Activated T-cell treated with anti-CD3 and anti-CD28 coated beads for 4 hours (primary cell): Measurements from ENCODE around the gene THAP4.

Experiments used
- DNase-seq: peaks from one replicate; pipeline ENCODE4 v3.0.0-alpha.2; 2020

Gene THAP4

DNA sequence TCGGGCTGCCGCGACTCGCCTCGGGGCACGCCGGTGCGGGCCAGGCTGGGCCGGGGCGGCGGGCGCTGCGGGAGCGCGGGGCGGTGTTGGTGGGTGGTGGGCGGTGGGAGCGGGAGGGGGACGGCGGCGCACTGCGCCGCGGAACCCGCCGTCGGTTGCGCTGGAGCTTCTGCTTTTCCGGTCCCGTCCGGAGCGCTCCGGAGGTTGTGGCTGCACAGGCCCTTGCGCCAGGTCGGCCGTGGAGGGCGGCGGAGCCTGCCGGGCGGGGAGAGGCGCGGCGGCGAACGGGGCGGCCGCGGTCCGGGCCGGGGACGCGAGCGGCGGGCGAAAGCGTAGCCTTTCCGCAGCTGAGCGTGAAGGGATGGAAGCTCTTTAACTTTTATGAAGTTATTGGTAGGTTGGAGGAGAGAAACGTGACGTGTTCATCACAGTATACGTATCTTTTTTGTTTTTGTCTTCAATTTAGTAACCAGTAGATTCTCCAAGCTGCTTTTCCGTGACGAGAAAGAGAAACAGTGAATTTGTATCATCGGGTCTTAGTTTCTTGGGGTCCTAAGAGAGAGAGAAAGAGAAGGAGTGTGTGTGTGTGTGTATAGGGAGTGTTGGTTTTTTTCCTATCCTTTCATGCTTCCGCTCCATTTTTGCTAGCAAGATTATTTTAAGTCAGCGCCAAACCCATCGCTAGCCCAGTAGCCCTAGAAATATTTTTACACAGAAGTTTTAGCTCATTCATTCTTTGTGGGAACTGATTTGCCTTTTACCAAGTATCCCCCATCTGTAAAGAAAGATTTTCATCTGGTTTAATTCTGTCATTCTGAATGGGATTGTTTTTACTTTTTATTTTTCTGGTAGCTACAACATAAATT is 1.1 kb upstream of the THAP4 start:
- peak; percentile 34 for DNase-seq

DNA sequence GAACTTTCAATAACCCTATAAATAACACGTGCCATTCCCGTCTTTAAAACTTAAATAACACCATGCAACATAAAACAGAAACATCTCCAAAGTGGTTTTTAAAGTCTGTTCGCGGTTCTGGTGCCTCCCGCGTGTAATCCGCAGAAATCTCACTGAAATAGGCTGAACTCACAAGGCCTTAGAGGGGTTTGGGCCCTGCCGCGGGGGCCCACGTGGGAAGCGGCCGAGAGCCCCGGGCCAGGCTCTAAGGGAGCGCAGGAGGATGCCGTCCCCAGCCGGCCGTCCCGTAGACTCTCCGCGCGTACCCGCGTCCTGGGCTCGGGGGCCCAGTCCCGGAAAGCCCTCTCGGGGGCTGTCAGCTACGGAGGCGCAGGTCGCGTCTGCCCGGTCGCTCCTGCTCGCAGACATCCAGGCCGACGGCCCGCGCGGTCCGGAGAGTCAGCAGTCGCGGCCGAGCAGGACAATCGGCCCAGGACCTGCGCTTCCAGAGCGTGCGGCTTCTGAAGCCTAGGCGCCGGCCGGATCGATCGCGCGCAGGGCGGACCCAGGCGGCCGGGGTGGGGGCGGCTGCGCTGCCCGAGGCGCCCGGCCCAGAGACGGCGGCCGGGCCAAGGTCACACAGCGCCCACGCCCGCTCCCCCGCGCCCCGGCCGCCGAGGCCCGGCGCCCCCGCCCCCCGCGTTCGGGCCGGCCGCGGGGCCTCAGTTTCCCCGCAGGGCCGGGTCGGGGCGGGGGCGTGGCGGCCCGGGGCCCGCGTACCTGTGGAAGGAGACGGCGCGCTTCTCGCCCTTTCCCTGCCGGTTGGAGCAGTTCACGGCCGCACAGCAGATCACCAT is 558 bp downstream of the THAP4 start:
- peak; percentile 12 for DNase-seq

DNA sequence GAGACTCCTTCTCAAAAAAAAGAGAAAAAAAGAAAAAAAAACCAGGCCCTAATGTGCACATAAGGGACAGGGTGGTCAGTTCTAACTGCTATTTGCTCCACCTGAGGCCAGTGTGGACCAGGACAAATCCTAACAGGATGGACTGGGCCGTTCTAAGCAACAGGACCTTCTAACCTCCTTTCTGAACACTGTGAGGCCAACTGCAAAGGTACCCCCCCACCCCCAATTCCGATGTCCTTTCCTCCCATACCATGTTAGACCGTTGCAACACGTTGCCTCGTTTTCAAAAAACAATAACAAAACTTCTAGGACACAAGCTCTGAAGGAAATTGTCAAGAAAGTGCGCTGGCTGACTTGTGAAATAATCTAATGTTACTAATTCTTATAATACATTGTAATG is 1.2 kb downstream of the THAP4 start:
- DNase-seq, result no peak

DNA sequence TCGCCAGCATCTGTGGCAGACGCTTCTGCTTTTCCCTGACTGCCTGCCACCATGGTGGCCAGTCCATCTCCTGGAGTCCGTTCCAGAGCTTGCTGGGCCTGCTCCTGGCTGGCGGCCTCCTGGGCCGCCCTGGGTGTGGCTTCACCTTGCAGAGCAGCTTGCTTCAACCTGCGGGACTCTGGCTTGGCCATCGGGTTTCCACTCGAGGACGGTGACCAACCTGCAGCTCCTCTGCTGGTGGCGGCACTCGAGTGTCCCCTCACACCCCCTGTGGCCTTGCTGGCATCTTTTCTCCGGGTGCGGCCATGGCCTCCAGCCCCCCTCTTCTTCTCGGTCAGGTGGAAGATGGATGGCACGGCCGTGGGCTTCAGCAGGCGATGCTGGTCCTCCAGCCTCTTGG is 3.4 kb downstream of the THAP4 start:
- DNase-seq, result no peak

DNA sequence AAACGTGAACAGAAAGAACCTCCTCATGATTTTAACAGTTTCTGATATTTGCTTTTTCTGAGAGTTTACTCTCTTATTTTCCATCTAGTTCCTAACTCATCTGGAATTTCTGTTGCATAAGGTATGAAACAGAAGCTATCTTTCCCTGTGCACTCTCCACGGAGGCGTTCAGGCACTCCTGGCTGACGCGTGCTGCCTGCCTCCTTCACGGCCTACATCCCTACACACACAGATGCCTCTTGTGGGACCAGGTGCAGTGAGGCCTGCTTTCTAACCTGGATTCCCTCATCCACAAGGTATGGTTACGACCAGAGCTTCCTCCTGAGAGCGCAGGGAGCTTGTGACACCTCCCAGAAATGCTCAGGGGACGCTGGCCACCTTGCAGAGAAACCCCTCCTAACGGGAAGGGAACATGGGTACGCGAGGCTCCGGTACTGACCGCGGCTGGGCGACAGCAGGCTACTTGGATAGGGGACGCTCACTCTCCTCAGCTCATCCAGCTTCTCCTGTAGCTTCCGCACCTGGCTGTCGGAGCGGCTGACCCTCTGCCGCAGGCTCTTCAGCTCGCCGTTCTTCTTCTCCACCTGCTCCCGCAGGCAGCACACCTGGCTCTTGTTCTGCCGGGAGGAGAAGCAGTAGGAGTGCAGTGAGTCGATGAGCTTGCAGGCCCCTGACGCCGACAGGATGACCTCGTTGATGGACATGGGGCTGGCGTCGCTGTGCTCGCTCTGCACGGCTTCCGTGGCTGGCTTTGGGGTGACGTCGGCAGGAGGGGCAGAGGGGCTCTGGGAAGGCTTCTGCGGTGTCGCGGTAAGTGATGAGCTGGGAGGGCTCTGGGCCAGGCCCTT is 4.3 kb downstream of the THAP4 start:
- no peak for DNase-seq

DNA sequence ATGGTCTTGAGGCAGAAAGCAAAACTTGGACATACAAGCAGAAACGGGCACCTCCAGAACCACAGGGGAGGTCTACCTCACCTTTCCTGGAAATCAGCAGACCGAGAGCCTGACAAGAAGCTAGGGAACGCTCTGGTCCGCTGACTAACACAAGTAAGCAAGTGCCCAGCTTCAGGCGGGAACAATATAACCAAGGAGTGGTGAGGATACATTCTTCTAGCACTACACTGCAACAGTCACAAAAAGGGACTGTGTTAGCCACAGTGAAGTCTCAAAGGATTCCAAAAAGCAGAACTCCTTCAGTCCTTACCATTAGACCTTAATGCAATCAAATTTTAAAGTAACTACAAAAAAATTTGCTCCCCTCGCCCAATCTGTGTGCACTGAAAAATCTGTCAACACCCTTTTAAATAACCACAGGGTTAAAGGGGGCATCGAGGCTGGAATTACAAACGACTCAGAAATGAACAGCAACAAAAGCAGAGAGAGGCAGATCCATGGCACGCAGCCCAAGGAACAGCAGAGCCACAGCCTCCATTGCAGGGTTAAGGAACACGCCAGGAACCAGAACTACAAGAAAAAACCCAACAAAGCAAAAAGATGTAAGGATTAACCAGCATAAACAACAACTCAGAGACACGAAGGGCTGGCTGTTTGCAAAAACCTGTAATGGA is 7.1 kb downstream of the THAP4 start:
- no peak for DNase-seq

DNA sequence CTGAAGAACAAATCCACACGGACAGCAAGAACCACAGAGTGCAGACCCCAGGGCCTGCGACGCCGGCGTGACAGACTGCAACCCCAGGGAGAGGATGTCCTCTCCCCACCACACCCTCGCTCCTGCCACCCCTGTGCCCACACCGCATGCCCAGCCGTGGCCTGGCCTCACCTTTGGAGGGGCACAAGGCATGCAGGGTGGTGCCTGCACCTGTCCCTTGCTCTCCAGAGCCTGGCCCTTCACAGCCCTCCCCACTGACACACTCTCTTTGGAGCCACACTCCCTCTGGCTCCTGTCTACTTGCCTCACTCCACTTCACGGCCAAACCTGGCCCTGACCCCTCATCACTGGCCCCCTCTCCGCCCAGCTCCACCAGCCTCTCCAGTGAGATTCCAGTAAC is 9.3 kb downstream of the THAP4 start:
- no peak for DNase-seq

DNA sequence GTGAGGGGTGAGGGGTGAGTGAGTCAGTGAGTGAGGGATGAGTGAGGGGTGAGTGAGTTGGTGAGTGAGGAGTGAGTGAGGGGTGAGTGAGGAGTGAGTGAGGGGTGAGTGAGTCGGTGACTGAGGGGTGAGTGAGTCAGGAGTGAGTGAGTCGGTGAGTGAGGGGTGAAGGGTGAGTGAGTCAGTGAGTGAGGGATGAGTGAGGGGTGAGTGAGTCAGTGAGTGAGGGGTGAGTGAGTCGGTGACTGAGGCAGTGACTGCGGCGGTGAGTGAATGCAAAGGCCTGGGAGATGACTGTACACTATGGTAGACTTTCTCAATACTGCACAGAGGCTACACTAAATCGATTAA is 16.6 kb downstream of the THAP4 start:
- peak; percentile 32 for DNase-seq

DNA sequence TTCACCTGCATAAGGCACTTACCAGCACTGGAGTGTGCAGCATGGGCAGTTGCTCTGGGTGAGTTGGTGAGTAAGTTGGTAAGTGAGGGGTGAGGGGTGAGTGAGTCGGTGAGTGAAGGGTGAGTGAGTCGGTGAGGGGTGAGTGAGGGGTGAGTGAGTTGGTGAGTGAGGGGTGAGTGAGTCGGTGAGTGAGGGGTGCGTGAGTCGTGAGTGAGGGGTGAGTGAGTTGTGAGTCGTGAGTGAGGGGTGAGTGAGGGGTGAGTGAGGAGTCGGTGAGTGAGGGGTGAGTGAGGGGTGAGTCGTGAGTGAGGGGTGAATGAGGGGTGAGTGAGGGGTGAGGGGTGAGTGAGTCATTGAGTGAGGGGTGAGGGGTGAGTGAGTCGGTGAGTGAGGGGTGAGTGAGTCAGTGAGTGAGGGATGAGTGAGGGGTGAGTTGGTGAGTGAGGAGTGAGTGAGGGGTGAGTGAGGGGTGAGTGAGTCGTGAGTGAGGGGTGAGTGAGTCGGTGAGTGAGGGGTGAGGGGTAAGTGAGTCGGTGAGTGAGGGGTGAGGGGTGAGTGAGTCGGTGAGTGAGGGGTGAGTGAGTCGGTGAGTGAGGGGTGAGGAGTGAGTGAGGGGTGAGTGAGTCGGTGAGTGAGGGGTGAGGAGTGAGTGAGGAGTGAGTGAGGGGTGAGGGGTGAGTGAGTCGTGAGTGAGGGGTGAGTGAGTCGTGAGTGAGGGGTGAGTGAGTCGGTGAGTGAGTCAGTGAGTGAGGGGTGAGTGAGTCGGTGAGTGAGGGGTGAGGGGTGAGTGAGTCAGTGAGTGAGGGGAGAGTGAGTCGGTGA is 17.1 kb downstream of the THAP4 start:
- DNase-seq, result no peak

DNA sequence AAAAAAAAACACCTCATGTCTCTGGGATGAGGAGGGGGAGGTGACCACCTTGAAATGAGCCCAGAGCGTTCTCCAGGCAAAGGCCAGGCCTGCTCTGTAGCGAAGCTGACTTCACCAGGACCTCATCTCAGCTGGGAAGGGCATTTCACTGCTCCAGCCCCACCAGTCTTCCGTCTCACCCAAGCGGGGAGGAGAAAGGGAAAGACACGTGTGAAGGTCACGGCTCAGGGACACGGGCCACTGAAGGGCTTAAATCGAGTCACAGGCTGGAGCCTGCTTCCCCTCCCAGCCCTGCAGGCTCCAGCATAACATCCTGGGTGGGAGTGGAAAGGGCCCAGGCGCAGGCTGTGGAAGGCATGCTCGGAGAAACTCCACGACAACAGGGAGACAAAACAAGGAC is 18.1 kb downstream of the THAP4 start:
- DNase-seq, result no peak

DNA sequence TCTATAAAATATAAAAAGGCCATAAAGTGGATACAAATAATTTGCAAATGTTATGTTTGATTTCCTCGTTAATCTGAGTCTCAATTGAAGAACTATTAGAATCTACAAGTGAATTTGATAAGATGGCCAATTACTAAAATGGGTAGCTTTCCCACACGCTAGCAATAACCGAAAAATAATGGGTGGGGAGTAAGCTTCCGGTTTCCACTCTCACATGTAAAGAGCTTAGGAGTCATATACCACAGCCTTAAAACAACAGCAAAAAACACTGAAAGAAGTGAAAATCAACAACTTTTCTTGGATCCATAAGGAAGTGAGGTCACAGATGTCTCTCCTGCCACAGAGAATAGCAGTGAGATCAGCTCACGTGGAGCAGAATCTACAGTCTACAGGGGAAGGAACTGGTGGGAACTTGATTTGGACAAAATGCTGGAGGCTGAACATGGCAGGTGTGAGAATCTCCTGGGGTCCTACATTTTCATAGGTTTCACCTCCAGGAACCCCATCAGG is 18.6 kb downstream of the THAP4 start:
- DNase-seq, result no peak

DNA sequence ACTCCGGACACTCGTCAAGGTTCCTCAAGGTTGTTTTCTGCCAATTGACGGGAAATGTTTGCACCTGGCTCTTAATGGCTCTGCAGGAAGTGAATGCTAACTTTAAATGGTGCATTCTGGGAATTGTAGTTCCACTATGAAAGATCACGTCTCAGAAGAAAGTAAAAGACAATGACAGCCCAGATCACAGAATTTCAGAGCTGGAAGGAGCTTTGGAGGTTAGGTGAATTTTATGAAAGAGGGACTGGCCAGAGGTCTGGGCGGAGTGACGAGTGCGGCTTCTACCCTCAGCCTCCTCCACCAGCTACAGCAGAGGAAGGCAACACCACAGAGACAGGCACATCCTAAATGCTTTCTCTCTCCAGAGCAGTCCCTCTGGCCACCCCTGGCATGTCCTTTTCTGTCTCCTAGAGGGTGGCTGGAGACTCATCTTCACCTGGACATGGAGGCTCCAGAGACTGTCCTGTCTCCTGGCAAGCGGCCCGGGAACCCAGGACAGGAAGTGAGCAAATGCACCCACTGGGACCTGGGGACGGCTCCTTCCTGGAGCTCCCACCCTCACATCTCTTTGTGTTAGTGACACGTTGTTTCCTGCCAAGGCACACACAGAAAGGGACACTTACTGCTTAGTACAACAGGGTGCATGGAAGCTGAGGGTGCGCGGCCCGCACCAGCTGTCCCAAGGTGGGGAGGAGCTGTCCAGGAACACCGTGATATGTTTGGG is 19.4 kb downstream of the THAP4 start:
- no peak for DNase-seq

DNA sequence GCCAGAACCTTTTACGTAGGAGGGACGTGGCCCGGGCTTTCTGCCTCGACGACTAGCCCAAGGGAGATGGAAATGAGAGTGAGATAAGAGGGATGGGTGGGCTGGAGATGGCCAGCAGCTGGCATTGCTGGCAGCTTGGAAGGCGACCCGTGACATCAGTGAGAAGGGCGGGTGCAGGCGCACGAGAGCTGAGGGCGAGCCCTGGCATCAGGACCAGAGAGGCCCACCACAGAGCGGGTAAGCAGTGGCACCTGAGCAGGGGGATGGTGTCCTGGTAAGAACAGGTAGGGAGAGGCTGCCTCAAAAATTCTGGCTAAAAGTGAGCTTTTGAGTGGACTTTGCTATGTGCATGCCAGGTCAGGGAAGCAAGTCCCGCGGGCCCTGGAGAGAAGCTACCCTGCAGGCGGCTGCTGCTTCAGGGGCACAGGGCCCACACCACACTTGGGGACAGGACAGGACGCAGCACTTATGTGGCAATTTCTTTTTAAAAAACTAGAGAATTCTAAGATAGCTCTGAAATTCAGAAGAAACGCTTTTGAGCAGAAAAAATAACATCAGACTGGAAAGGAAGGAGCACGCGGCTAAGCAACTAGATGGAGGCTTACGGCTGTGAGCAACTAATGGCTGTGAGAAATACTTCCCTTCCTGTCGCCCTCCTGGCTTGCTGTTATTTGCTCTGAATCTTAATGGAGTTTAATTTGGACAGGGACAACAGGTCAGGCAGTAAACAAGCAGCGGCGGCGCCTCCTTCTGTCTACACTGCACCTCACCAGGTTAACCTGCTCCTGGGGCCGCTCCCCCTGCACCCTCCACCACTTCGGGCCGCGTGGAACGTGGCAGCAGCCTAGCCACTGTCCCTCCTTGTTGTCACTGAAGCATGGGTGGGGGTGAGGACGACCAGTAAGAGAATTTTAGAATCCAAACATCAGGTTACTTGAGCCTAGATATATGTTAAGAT is 20.5 kb downstream of the THAP4 start:
- DNase-seq, result no peak

DNA sequence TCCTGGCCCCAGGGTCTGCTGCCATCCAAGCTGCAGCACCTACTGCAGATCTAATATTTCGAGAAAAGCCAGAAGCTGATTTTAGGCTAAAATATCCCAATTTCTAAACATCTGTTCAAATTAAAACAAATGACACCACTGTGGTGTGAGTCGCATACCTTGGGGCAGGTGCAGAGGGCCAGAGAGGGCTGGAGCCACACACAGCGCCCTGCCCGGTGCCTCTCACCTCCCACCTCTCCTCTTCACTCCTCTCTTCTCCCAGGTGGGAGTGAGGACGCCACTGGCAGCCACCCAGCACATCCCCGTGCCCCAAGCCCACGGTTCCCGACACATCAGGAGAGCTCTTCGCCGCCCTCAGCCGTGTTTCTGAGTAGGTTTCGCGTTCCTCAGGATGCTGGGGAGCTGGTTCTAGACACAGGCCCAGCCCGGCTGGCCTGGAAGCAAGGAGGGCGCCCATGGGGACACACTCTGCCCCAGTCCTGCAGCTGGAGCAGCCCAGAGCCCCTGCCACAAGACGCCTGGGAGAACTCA is 21.4 kb downstream of the THAP4 start:
- no peak for DNase-seq

DNA sequence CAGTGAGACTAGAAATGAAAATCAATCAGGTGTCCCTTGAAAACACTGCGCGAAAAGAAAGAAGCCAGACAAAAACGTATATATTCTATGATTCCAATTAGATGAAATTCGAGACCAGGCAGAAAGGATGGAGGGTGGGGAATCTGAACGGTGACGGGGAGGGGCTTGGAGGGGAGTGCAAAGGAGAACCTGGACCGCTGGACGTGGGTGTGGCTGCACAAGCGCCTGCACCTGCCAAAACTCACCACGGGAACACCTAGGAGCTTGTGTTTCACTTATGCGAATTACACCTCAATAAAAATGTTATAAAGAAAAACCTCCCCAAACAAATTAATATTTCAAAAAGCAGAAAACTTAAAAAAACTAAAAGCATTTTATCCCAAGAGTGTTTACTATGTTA is 21.9 kb downstream of the THAP4 start:
- DNase-seq, result no peak

DNA sequence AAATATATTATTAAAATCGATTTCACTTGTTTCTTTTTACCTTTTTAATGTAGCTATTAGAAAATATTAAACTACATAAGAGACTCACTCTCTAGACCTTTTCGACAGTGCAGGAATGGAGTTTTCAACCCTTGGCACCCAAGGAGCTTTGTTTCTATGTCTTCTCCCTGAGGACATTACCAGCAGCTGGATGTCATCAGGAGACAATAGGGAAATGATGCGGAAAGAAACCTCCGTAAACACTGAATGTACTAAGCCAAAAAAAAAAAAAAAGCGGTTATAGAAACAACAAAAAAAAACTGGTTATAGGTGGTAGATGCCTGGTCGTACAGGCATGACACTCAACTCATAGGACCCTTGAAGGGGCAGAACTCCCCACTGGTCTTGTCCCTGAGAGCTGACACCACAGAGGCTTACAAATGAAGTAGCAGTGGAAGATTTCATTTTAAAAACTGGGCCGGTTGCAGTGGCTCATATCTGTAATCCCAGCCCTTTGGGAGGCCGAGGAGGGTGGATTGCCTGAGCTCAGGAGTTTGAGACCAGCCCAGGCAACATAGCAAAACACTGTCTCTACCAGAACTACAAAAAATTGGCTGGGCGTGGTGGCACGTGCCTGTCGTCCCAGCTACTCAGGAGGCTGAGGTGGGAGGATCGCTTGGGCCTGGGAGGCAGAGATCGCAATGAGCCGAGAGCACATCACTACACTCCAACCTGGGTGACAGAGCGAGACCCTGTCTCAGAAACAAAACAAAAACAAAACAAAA is 23.8 kb downstream of the THAP4 start:
- no peak for DNase-seq

DNA sequence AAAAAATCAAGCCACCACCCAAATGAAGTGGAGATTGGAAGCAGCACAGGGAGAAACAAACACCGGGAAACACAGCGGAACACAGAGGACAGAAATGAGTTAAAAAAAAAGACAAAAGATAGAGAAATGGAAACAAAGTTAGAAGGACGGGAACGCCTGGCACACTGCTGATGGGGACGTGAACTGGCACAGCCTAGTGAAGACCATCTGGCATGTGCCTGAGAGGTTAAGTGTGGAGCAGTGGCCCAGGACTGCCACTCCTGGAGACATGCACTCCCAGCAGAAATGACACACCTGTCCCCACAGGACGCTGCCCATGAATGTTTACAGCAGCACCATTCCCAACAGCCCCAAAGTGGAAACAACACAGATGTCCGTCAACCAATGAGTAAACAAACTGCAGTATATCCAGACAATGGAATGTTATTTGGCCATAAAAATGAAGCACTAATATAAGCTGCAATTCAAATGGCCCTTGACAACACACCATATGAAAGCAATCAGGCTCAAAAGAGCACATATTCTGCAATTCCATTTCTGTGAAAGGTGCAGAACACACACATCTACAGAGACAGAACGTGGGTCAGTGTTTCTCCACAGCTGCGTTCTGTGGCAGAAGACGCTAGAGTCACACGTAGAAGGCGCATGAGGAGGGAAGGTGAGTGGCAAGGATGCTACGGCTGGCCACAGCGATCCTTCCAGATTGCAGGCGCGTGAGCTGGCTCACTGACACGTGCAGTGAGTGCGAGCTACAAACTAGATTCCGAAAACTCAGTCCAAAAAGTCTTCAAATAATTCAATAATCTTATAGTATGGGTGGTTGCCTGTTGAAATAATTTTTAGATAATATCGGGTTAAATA is 24.6 kb downstream of the THAP4 start:
- no peak for DNase-seq

DNA sequence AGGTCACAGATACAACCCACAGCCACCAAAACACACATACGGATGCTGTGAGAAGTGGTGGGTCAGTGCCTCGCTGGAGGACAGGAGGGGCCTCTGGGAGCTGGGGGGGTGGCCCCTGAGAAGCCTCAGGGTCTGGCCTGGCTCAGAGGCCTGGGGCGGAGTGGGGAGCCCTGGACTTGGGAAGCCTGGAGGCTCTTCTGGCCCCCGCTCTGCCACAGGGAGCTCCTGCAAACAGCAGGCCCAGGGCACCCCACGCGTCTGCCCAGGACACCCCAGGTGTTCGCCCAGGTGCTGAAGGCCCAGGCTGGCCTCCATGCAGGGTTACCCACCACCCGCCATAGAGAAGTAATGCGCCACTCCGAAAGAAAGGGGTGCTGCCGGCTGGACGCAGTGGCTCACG is 25.9 kb downstream of the THAP4 start:
- no peak for DNase-seq
